HepG2 (cell line): ENCODE results near the gene MRPL54.

Experiments
- CTCF ChIP-seq: sonication (generic); formaldehyde crosslinking; IDR thresholded peaks from 2 replicates; pipeline ENCODE4 v1.5.0; 2020; ENCODE audit warnings: mild to moderate bottlenecking, missing genetic modification reagents, moderate library complexity
- HNRNPK ChIP-seq: fragments of 200-400 bp; formaldehyde crosslinking; IDR thresholded peaks from 2 replicates; pipeline ENCODE4 v1.6.1; 2018; ENCODE audit warnings: low read length, low read depth, moderate library complexity, mild to moderate bottlenecking; ENCODE audit not compliant: poor library complexity, severe bottlenecking
- KDM1A ChIP-seq: IDR thresholded peaks from 2 replicates; pipeline ENCODE4 v1.6.1; 2016; ENCODE audit warnings: missing compliant biosample characterization
- ZHX2 ChIP-seq, 2 experiments: sonication (generic) in 1 of 2; formaldehyde crosslinking in 1 of 2; IDR thresholded peaks; 2 replicates each; pipeline versions ENCODE4 v1.6.1 to v1.9.0; 2014 to 2022; ENCODE audit warnings: antibody characterized with exemption in 1 of 2, borderline replicate concordance in 1 of 2, inconsistent platforms in 1 of 2, low read depth in 1 of 2, missing genetic modification reagents in 1 of 2
- ZNF12 ChIP-seq: sonication (generic); formaldehyde crosslinking; IDR thresholded peaks from 2 replicates; pipeline ENCODE4 v1.5.0; 2020; ENCODE audit warnings: missing genetic modification reagents
- ZNF121 ChIP-seq: sonication (generic); formaldehyde crosslinking; IDR thresholded peaks from 2 replicates; pipeline ENCODE4 v1.5.0; 2020; ENCODE audit warnings: mild to moderate bottlenecking, missing genetic modification reagents
- ZNF138 ChIP-seq: sonication (generic); formaldehyde crosslinking; IDR thresholded peaks from 2 replicates; pipeline ENCODE4 v1.5.0; 2020; ENCODE audit warnings: mild to moderate bottlenecking, low read depth, missing genetic modification reagents
- ZNF224 ChIP-seq: sonication (generic); formaldehyde crosslinking; IDR thresholded peaks from 2 replicates; pipeline ENCODE4 v1.5.0; 2020; ENCODE audit warnings: mild to moderate bottlenecking, missing genetic modification reagents
- ZNF274 ChIP-seq: sonication (generic); formaldehyde crosslinking; IDR thresholded peaks from 2 replicates; pipeline ENCODE4 v1.5.1; 2020; ENCODE audit warnings: mild to moderate bottlenecking, missing genetic modification reagents
- ZNF749 ChIP-seq: sonication (generic); formaldehyde crosslinking; IDR thresholded peaks from 2 replicates; pipeline ENCODE4 v1.8.0; 2022; ENCODE audit warnings: mild to moderate bottlenecking, missing genetic modification reagents, moderate library complexity, borderline replicate concordance

GRCh38 chr19:3730457-3730958, 32.0 kb upstream of the MRPL54 start:
- no peak for TF ChIP-seq ZNF749 (CRISPR knock-in tag)
- no peak for TF ChIP-seq CTCF
- TF ChIP-seq ZNF138 (CRISPR knock-in tag) = no peak
- no peak for TF ChIP-seq ZNF12 (CRISPR knock-in tag)
- TF ChIP-seq ZNF224 (CRISPR knock-in tag) = no peak
- no peak for TF ChIP-seq ZHX2 (IDR thresholded peaks at IDR 0.05; ENCODE audit: low read depth)
- TF ChIP-seq ZHX2 (CRISPR knock-in tag; IDR thresholded peaks at IDR 0.05; ENCODE audit: borderline replicate concordance) = no peak
- no peak for TF ChIP-seq KDM1A (CRISPR knock-in tag)
- no peak for TF ChIP-seq HNRNPK
- no peak for TF ChIP-seq ZNF274 (CRISPR knock-in tag)
- TF ChIP-seq ZNF121 = no peak
